Natural killer cell (primary cell): ENCODE measurements around the gene S100A6. TPM values are rescaled to one million over a fixed set of nuclear protein-coding genes. Genes with fewer than 3 reads are reported as not detected.

Experiments
- ATAC-seq, 3 donors: fragments of 150-1000 bp in 2 of 3; fragments of 200-7000 bp in 1 of 3; cut with Tn5 transposase; 1 replicate in 1 of 3; 2 replicates in 2 of 3; pipeline ENCODE4 v1.10.0; 2021; ENCODE audit warnings: mild to moderate bottlenecking in 2 of 3, moderate library complexity in 2 of 3
- DNase-seq, 2 donors: peaks; one replicate each; pipeline versions ENCODE4 v3.0.0 to v3.0.0-alpha.2; 2013 to 2021; ENCODE audit warnings: mixed read lengths in 1 of 2
- H3K27ac ChIP-seq: one replicate; pipeline ENCODE4 v1.5.1; 2013; ENCODE audit warnings: mild to moderate bottlenecking, low read length
- H3K27me3 ChIP-seq: one replicate; pipeline ENCODE4 v1.6.1; 2013; ENCODE audit warnings: low read length; ENCODE audit not compliant: control insufficient read depth, insufficient read depth
- H3K36me3 ChIP-seq: one replicate; pipeline ENCODE4 v1.6.1; 2013; ENCODE audit warnings: low read length; ENCODE audit not compliant: control insufficient read depth, insufficient read depth
- H3K4me1 ChIP-seq: one replicate; pipeline ENCODE4 v1.6.1; 2013; ENCODE audit warnings: low read length; ENCODE audit not compliant: control insufficient read depth, insufficient read depth
- H3K4me3 ChIP-seq: one replicate; pipeline ENCODE4 v1.5.1; 2013; ENCODE audit warnings: low read length
- H3K9me3 ChIP-seq: one replicate; pipeline ENCODE4 v1.6.1; 2013; ENCODE audit warnings: low read length; ENCODE audit not compliant: control insufficient read depth, insufficient read depth
- H3K27ac Mint-ChIP-seq, 2 donors: one replicate each; pipeline ENCODE4 v1.8.0; 2022; ENCODE audit warnings: mild to moderate bottlenecking in 2 of 2, mixed read lengths in 2 of 2, moderate library complexity in 1 of 2
- H3K27me3 Mint-ChIP-seq, 2 donors: one replicate each; pipeline ENCODE4 v1.8.0; 2022; ENCODE audit warnings: low read depth in 2 of 2, mixed read lengths in 2 of 2
- H3K36me3 Mint-ChIP-seq: one replicate; pipeline ENCODE4 v1.8.0; 2022; ENCODE audit warnings: mixed read lengths
- H3K4me1 Mint-ChIP-seq, 2 donors: one replicate each; pipeline ENCODE4 v1.8.0; 2022; ENCODE audit warnings: mixed read lengths in 2 of 2
- H3K4me3 Mint-ChIP-seq: one replicate; pipeline ENCODE4 v1.8.0; 2022; ENCODE audit warnings: mild to moderate bottlenecking, moderate library complexity, mixed read lengths
- H3K9me3 Mint-ChIP-seq, 2 donors: one replicate each; pipeline ENCODE4 v1.8.0; 2022; ENCODE audit warnings: mixed read lengths in 2 of 2
- WGBS: methylation state at CpG from one replicate; pipeline ENCODE4 v1.1.7; 2013; ENCODE audit warnings: missing lambda C conversion rate; ENCODE audit not compliant: insufficient coverage; 5-methylcytosine and 5-hydroxymethylcytosine counted together
- intact Hi-C: fragments of 100-400 bp; cut with micrococcal nuclease; formaldehyde crosslinking; loops from one replicate; pipeline ENCODE4 v1.14.2; 2022
- total RNA-seq, 4 donors: library from RNA; stranded (reverse); fragments of 120-200 nt in 1 of 4; gene quantifications; one replicate each; pipeline versions ENCODE4 v1.2.3 to v1.2.4, GENCODE V29; 2013 to 2022
- TF ChIP-seq, protein P1 (sequence below): fragments of 200-600 bp; IDR thresholded peaks from one replicate; pipeline ENCODE4 v1.8.0; 2022; ENCODE audit warnings: antibody characterized with exemption

The S100A6 gene
- total RNA-seq, 3 donors from 2014 or later (not counting 1 experiment from before 2014, with no cell fraction given), result 174 to 261 (median 245) TPM

DNA sequence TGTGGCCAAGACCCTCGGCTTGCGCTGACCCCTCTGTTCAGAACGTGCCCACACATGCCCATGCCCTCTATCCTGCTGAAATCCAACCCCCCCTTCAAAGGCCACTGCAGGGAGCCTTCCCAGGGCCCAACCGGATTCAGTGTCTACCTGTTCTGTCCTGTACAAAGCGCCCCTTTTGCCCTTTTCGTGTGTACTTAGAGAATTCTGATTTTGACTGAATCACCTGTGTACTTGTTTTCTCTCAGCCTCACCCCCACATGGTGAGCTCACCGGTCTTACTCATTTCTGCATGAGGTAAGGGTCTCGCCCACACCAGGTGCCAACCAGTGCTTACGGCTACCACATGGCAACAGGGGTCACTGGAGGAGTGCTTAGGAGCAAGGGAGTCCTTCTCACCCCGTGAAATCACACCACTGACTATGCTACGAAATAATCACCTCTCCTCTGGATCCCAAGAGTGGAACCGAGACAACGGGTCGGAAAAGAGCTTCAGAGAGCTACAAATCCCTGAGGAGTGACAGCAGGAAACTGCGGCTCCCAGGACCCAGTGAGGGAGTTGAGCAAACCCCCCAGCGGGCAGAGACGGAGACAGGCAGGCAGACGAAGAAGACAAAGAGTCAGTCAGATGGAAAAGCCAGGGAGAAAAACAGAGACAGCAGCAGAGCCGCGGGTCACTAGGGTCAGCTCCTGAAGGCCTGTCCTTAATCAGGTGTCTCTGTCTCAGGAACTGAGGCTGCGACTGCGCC is 32.0 kb upstream of the S100A6 start:
- 89% methylated on average over 22 of the region's 22 CpGs for WGBS
- peaks cover 25 to 34% of the 10 kb centered on the region in 2 donors for H3K4me1 Mint-ChIP-seq
- intact Hi-C loops, result loop anchor here (1.0 kb wide), 2 partner anchors 34 to 56 kb away; no protein-coding TSS in a partner anchor
- TF ChIP-seq, protein P1, sequence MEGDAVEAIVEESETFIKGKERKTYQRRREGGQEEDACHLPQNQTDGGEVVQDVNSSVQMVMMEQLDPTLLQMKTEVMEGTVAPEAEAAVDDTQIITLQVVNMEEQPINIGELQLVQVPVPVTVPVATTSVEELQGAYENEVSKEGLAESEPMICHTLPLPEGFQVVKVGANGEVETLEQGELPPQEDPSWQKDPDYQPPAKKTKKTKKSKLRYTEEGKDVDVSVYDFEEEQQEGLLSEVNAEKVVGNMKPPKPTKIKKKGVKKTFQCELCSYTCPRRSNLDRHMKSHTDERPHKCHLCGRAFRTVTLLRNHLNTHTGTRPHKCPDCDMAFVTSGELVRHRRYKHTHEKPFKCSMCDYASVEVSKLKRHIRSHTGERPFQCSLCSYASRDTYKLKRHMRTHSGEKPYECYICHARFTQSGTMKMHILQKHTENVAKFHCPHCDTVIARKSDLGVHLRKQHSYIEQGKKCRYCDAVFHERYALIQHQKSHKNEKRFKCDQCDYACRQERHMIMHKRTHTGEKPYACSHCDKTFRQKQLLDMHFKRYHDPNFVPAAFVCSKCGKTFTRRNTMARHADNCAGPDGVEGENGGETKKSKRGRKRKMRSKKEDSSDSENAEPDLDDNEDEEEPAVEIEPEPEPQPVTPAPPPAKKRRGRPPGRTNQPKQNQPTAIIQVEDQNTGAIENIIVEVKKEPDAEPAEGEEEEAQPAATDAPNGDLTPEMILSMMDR, result no peak
- H3K4me3 Mint-ChIP-seq, result no peak overlapping the region
- peak overlapping the region in 1 of 2 donors; percentile 98 for H3K27ac Mint-ChIP-seq
- H3K4me3 ChIP-seq, result no peak overlapping the region
- H3K9me3 ChIP-seq, result no peaks in the 10 kb centered on the region
- H3K9me3 Mint-ChIP-seq, result no peaks in the 10 kb centered on the region
- no peak for ATAC-seq
- no peaks in the 10 kb centered on the region for H3K36me3 ChIP-seq
- no peak overlapping the region for H3K27ac ChIP-seq
- H3K27me3 Mint-ChIP-seq, result peaks cover 0 to 12% of the 10 kb centered on the region in 2 donors
- H3K36me3 Mint-ChIP-seq, result no peaks in the 10 kb centered on the region
- no peak for DNase-seq
- no peaks in the 10 kb centered on the region for H3K27me3 ChIP-seq
- peaks cover 37% of the 10 kb centered on the region for H3K4me1 ChIP-seq

DNA sequence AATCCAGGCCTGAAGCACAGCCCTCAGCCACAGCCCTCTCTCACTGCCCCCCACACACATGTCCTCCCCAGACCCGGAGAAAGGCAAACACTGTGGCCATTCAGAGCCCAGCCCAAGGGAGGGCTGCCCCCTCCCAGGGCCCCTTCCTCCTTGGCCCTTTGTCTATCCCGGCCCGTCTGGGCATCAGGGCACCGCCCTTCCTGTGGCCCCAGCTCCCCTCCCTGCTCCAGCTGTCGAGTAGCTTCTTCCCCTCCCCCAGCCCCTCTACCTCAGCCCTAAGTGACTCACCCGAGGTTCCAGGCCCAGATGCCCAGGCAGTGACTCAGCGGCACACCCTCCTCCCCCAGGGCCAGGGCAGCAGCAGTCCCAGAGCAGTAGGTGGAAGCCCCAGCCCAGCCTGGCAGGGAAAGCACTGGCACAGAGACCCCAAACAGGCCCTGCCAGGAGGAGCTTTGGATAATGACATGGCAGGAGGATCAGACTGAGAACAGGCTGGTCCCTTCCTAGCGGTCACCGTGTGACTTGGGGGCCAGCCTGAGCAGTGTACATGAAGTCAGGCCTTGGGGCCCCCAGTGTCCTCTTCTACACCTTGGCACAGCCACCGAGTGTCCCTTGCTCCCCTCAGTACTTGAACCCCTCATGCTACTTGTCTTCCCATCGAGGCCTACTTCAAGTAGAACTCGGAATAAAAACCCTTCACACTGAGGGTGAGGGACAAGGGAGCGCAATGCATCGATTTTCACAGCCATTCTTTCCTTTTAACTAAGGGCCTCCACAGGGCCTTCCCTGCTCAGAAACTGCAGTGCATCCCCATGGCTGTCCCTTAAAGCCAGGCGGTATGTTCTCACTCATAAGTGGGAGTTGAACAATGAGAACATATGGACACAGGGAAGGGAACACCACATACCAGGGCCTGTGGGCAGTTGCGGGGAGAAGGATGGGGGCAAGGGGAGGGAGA is 30.9 kb upstream of the S100A6 start:
- Mint-ChIP-seq H3K4me3 (no peak overlapping the region), H3K36me3 (no peaks in the 10 kb centered on the region), H3K4me1 (peaks cover 25 to 34% of the 10 kb centered on the region in 2 donors), H3K9me3 (no peaks in the 10 kb centered on the region), H3K27me3 (peaks cover 0 to 12% of the 10 kb centered on the region in 2 donors), H3K27ac (peak overlapping the region; percentile 67 to 98)
- Histone ChIP-seq H3K36me3 (no peaks in the 10 kb centered on the region), H3K27me3 (no peaks in the 10 kb centered on the region), H3K4me1 (peaks cover 37% of the 10 kb centered on the region), H3K9me3 (no peaks in the 10 kb centered on the region), H3K4me3 (no peak overlapping the region), H3K27ac (peak overlapping the region; percentile 81)
- WGBS, result 55% methylated on average over 16 of the region's 16 CpGs
- TF ChIP-seq, protein P1, result no peak
- intact Hi-C loops, result no loop called here
- DNase-seq (peak; percentile 74 to 77), ATAC-seq (peak; percentile 86 to 88 (median 87))

DNA sequence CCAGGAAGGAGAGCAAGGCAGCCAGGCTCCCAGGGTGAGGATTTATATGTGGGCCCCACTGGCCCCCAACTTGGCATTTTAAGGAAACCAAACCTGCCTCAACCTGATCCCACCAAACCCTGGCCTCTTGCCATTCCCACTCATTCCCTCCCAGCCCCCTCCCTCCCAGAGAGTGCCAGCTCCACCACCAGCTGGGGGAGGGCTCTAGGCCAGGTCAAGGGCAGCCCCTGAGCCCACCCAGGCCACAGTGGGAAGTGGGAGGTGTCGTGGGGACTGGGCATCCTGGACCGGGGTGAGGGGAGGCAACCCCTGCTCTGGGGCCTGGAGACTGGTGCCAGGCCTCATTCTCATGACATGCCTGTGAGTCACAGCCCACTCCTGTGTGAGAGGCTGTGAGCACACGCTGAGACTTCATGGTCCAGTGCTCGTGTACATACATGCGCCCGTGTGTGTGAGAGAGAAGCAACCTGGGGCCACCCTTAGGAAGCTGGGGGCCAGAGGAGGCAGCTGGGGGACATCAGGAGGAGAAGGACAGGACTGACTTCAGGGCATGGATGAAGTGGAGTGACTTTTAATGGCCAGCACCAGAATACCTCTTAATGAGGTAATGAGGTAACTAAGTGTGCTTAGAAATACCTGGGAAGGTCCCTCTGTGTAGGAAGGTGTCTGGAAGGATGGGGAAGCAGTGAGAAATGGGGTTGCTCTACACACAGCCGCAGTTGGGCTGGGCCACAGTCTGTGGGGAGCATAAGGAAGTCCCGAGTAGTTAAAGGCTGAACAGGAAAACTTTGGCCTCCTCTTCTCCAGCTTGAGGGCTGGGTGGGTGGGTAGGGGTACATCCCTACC is 30.0 kb upstream of the S100A6 start, which contains the start of gene S100A2:
Gene S100A2 (minus strand): TSS at position 316 of the 846 bp plus-strand sequence. CDS start 1,967 bp downstream, outside the sequence.
- intact Hi-C loops, result no loop called here
- ATAC-seq, result peak; percentile 27 to 56 (median 50)
- Histone ChIP-seq H3K36me3 (no peaks in the 10 kb centered on the region), H3K27ac (peak within 1 kb of the TSS; percentile 81), H3K4me1 (peaks cover 37% of the 10 kb centered on the region), H3K4me3 (no peak within 1 kb of the TSS), H3K9me3 (no peaks in the 10 kb centered on the region), H3K27me3 (no peaks in the 10 kb centered on the region)
- Mint-ChIP-seq H3K4me1 (peaks cover 25 to 34% of the 10 kb centered on the region in 2 donors), H3K27me3 (peaks cover 0 to 9% of the 10 kb centered on the region in 2 donors), H3K9me3 (no peaks in the 10 kb centered on the region), H3K36me3 (no peaks in the 10 kb centered on the region), H3K27ac (peak within 1 kb of the TSS; percentile 67 to 98), H3K4me3 (peak within 1 kb of the TSS; percentile 36)
- TF ChIP-seq, protein P1, result no peak
- peak; percentile 38 to 49 for DNase-seq
- 43% methylated on average over 8 of the region's 8 CpGs for WGBS
